Glomerular visceral epithelial cell (primary cell): Measurements from ENCODE around the gene SLX4IP.

Experiments
- DNase-seq: peaks from one replicate; pipeline ENCODE4 v3.0.0-alpha.2; 2016; ENCODE audit errors: extremely low spot score

SLX4IP gene

DNA sequence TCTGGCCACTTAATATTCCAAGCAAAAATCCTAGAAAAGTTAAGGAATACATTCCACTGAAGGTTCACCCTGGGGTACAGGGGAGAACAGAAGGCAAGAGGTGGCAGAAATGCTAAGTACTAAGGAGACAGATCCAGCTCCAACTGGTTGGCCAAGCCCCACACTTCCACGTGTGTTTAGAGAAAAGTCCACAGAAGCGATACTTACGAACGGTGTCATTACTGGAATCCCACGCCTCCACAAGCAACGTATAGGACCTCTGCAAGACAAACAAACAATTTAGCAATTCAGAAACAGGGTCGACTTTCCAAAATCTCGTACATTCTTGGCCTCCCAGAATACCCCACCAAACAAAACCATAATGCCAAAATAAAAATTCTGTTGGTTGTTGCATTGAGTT is 228.7 kb downstream of the SLX4IP start:
- no peak for DNase-seq

DNA sequence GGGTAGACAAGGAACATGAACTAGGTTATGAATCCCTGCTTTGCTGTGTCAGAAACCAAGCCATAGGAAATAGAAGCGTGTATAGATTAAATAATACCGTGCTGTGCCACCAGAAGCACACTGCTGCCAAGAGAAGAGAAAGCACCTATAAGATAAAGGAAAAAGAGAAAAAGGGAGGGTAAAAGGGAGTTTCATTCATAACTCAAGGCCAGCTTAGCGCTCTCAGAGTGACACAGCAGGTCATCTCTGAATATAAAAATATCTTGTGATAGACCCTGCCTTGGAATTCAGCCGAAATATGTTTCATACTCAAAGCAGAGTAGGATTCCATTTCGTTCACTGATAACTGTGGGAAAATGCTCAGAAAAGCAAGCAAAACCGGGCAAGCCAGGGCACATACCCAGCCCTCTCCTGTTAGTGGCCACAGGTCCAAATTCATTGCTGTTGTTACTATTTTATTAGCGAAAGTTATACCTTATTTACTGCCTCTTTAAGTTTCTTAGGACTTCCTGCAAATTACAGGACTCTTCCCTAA is 230.0 kb downstream of the SLX4IP start:
- no peak for DNase-seq

GRCh38 chr20:10665791-10666190 is 230.7 kb downstream of the SLX4IP start:
- DNase-seq = no peak

DNA sequence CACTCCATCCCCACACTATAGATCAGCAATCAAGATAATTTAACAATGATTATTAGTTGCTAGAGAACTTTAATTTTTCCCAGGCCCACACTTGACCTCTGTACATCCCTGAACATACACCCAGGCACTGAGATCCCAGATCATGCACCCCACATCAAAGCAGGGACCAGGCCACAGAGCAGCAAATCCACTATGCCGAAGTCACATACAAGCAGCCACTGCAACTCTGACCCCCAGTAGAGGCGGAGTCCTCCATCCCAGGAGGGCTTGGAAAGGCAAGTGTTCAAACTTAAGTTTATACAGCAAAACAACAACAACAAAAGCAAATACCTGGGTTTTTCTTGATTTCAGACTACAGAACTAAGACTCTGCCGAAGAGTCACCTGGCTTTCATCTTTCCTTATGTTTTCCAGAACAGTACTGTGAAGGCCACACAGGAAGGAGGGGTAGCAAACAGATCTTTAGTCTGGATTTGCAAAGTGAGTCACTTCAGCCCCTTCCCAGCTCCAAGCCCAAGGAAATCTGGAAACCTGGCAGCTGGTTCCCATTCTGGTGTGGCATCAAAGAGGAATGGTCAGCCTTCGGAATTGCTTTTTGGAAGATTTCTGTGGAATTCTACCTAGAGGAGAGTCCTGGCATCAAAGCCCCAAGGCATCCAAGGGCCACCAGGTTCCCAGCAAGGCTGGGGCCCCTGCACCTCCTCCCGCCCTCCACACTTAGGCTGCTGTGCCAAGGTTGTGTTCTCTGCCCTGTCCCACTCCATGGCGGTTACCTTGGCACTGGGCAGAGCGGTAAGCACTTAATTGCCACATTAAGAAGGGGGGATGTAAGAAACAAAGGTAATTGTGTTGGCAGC is 231.3 kb downstream of the SLX4IP start:
- DNase-seq = no peak

DNA sequence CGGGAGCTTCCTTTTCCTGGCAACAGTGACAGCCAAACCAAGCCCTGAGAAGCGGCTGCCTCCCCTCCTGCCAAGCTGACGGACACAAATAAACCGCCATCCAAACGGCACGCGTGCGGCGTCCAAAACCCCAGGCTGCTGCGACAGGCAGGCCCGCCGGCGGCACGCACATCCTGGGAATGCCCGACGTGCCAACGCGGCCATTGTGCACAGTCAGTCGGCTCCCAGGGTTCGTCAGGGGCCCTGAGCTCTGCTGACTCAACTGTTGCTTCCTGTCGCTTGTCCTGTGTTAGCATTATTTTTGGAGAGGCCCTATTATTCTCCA is 231.9 kb downstream of the SLX4IP start:
- peak; percentile 54 for DNase-seq

DNA sequence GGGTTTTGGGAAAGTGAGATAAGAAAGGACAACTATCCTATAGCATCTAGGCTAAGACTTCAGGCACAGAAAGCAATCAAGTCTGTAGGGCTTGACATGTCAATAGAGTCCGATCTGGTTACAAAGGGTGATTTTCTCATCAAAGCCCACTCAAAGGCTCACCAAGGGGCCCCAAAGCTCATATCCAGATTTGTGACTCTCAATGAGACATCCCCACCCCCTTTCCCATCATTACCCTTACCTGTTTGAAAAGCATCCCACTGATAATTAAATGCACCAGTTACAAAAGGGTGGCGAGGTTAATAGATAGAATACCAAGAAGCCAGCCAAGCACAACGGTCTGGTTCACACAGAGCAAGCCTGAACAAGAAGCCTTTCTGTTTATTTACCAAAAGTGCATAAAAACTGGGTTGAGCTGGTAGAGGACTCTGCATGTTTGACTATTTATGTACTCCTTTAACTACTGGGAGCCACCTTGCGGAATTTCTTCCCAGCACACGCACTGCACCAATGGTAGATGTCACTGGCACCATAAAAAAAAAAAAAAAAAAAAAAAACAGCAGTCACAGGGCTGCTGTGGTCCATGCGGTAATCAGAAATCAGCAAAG is 232.6 kb downstream of the SLX4IP start:
- DNase-seq = peak; percentile 75

GRCh38 chr20:10668677-10669368 is 233.7 kb downstream of the SLX4IP start:
- no peak for DNase-seq

GRCh38 chr20:10669843-10670446 is 234.8 kb downstream of the SLX4IP start:
- no peak for DNase-seq

DNA sequence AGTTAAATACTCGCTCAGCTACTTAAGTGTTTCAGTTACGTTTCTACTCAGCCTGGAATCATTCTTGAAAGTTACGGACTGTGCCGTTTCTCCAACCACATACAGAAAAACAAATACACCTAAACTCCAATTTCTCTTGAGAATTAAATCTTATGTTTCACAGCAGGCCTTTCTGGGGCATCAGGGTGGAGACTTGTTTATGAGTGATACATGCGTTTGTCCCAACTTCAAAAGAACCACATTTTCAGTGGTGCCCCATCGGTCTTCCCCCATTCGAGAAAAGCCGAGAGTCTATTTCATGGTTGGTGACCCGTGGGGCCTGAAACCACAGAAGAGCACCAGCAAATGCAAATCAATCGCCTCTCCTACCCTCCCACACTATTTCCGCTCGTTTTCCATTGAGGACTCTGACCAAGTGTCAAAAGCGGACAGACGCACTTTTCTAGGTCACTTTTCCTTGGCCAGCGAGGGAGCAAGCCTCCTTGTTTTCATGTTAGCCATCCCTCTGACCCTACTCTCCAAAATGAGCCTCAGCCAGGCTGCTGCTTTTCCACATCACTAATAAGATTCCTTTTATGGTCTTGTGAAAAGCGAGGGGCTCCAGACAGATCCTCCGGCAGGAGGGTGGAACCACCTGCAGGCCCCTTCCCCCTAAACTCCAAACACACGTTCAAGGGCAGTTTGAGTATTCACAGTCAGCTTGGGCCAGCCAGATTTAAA is 235.6 kb downstream of the SLX4IP start:
- DNase-seq = peak; percentile 74

- DNase-seq = peak; percentile 96
Measured at GRCh38 chr20:10671221-10671918, 236.3 kb downstream of the SLX4IP start.

DNA sequence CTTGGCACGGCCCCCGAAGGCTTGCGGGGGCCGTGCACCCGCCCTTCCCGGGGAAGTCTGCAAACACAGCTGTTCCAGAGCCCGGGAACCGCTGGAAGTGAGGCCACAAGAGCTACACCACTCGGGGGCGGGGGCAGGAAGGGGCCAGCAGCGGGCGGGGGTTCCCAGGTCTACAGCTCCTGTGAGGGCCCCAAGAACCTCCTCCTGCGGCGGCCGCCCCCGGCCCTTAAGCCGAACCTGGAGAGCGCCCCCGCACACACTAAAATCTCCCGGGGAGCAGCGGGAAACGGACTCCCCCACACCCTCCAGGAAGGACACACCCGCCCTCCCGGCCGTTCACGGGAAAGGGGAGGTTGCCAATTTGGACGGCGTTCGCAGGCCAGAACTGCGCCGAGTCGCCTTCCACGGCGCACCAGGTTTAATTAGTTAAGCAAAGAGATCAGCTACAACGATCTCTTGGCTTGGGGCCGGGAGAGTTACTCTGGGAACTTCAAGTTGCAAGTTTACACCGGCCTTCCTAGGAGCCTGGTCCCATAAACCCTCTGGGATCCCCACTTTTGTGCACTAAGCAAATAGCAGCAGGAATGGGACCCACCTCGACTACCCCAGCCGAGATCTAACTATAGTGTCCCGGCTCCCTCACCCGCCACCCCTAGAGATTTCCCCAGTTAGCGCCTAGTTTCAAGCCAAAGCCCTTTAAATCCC is 237.0 kb downstream of the SLX4IP start:
- DNase-seq = peak; percentile 53

GRCh38 chr20:10672624-10673127 is 237.6 kb downstream of the SLX4IP start:
- peak; percentile 76 for DNase-seq

GRCh38 chr20:10673176-10673841 is 238.2 kb downstream of the SLX4IP start:
- no peak for DNase-seq

- peak; percentile 98 for DNase-seq
Measured at GRCh38 chr20:10673842-10674683, 239.0 kb downstream of the SLX4IP start, which contains the start of gene JAG1. TSS of gene JAG1 (minus strand) at chr20:10673999. CDS start at chr20:10673530, 469 bp downstream.

DNA sequence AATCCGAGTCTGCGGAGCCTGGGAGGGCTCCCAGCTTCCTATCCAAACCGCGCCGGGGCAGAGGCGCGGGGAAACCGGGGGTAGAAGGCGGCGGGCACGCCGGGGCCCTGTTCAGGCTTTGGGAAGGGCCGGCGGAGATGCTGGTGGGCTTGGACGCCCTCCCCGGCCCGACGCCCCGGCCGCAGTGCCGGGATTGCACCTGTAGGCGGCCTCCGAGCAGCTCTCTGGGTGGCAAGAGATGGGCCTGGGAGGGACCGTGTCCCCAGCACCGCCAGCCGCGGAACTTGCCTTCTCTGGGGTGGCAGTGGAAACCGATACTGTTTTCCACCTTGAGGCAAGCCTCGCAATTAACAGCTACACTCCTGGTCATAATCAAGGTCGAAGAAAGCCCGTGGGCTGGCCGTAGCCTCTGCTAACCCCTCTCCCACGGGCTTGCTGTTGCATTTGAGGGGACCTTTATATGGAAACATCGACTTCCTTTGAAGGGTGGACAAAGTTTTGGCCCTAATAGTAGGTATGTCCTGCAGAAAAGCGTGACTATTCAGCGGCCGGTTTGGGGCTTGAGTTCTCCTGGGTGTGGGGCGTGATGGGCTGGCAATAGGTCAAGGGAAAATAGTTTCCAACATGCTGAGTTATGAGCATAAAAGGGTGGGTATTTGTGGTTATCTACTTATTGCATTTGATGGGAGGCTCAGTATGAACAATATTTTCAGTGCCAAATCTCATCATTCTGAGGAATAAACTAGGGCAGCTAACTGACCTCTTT is 239.8 kb downstream of the SLX4IP start:
- peak; percentile 86 for DNase-seq

GRCh38 chr20:10675450-10675848 is 240.3 kb downstream of the SLX4IP start:
- no peak for DNase-seq

- DNase-seq = no peak
Measured at GRCh38 chr20:10676518-10676917, 241.4 kb downstream of the SLX4IP start.
